IPS-18a (cell line): ENCODE measurements around the gene CCDC134.
A peak's percentile ranks its signal among the peaks of the same experiment; 100 is the strongest.

Experiments used
- H3K27ac ChIP-seq: one replicate; pipeline ENCODE4 v1.5.1; 2013; ENCODE audit warnings: low read length
- H3K27me3 ChIP-seq: one replicate; pipeline ENCODE4 v1.6.1; 2013; ENCODE audit warnings: mild to moderate bottlenecking, low read length; ENCODE audit not compliant: control insufficient read depth, insufficient read depth
- H3K36me3 ChIP-seq: one replicate; pipeline ENCODE4 v1.6.1; 2013; ENCODE audit warnings: low read depth, low read length; ENCODE audit not compliant: control insufficient read depth
- H3K4me1 ChIP-seq: one replicate; pipeline ENCODE4 v1.6.1; 2013; ENCODE audit warnings: low read depth, low read length; ENCODE audit not compliant: control insufficient read depth
- H3K4me3 ChIP-seq: one replicate; pipeline ENCODE4 v1.5.1; 2013; ENCODE audit warnings: low read length
- H3K9ac ChIP-seq: one replicate; pipeline ENCODE4 v1.6.1; 2013; ENCODE audit warnings: mild to moderate bottlenecking, low read length, moderate library complexity
- H3K9me3 ChIP-seq: one replicate; pipeline ENCODE4 v1.6.1; 2013; ENCODE audit warnings: low read depth, low read length; ENCODE audit not compliant: control insufficient read depth

Gene CCDC134

DNA sequence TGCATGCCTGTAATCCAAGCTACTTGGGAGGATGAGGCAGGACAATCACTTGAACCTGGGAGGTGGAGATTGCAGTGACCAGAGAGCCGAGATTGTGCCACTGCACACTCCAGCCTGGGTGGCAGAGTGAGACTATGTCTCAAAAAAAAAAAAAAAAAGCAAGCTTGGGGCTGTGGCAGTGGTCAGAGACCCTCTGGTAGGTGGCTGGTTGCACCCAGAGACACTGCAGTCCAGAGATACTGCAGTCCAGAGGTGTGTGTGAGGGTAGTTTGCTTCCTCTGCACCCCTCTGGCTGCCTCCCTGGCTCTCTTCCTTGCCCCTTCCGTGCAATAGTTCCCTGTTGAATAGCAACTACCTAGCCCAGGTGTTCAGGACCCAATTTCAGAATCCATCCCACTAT is 1.7 kb upstream of the CCDC134 start:
- Histone ChIP-seq H3K27me3 (no peaks in the 10 kb centered on the region), H3K36me3 (no peaks in the 10 kb centered on the region), H3K27ac (no peak overlapping the region), H3K9ac (no peak overlapping the region), H3K4me3 (no peak overlapping the region), H3K9me3 (no peaks in the 10 kb centered on the region), H3K4me1 (peaks cover 22% of the 10 kb centered on the region)

DNA sequence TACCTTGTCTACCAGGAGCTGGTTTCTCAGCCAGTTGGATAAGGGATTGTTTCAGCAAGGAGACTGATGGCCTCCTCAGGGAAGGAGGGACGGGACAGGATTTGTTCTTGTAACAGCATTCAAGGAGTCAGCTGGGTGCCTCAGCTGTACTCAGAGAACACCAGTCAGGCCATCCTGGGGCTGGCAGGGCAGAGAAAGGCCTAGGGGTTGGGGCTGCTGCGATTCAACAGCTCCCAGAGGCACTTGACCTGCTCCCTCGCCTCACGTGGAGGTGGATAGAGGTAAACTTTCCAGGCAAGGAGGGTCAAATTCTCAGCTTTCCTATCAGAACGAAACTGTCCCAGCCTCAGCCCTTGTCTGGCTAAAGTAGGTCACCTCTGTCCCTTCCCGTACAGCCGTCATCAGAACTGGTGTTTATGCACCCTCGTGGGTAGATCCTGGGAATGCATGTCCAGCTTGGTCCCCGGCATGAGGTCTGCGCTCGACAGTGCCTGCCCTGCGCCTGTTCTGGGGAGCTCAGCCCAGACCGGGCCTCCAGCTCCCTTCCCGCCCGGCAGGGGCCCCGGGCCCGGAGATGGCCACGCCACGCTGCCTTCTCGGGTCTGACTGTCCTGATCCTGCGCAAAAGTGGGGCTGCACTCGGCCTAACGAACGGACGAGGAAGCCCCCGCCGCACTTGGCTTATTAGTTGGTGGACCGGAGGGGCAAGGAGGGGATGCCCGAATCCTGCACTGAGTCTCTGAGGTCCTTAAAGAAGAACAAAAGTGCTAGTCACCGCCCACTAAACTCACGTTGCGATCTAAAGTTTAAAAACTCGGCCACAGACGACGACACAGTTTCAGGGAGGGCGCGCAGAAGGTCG is 762 bp upstream of the CCDC134 start:
- peak overlapping the region; percentile 78 for H3K9ac ChIP-seq
- no peaks in the 10 kb centered on the region for H3K27me3 ChIP-seq
- H3K36me3 ChIP-seq: no peaks in the 10 kb centered on the region
- peak overlapping the region; percentile 19 for H3K27ac ChIP-seq
- H3K9me3 ChIP-seq: no peaks in the 10 kb centered on the region
- peak overlapping the region; percentile 76 for H3K4me3 ChIP-seq
- peaks cover 22% of the 10 kb centered on the region for H3K4me1 ChIP-seq

DNA sequence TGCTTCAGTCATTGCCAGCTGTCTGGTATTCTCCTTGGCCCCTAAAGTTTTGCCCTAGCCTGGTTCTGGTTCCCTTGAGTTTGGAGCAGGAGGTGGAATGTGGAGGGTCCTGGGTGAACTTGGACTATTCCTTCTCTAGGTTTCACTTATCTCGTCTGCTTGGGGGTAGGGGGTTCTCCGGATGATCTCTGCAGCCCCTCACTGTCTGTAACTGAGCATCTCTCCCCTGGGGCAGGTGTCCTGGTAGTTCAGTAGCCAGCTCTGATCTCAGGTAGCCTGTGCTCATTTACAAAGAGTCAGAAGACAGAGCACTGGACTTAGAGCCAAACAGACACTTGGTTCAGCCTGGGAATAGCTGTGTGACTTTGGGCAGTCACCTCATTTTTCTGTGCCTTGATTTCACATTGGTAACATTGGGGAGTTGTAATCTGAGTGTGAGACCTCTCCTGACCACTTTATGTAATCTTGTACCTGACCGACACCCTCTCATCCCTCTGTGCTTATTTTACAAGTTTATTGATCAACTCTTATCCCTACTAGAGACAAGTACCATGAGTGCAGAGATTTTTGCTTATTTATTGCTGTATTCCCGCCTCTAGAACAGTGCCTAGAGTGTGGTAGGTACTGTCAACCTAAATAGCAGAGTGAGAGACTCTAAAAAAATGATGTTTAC is 804 bp downstream of the CCDC134 start:
- Histone ChIP-seq H3K27ac (no peak overlapping the region), H3K36me3 (no peaks in the 10 kb centered on the region), H3K27me3 (no peaks in the 10 kb centered on the region), H3K4me3 (peak overlapping the region; percentile 76), H3K4me1 (peaks cover 22% of the 10 kb centered on the region), H3K9me3 (no peaks in the 10 kb centered on the region), H3K9ac (peak overlapping the region; percentile 78)

DNA sequence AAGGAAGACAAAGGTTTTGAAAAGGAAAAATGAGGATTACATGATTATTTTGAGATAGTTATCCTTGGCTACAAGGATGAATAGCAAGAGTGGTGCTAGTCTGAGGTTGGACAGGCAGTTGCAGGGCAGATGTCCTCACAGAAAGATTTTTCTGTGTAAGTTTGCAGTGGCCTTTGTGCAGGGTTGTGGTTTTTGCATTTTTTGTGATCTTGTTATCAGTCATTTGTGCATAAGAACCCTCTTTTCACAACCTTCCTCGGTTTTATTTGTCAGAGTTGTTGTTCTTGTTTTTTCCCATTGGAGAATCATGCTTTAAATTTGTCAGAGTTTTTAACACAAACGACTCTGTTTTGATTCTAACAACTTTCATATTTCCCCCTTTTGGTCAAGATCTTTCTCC is 1.4 kb downstream of the CCDC134 start:
- H3K36me3 ChIP-seq: no peaks in the 10 kb centered on the region
- H3K9ac ChIP-seq: peak overlapping the region; percentile 18
- H3K4me3 ChIP-seq: peak overlapping the region; percentile 76
- no peak overlapping the region for H3K27ac ChIP-seq
- H3K4me1 ChIP-seq: peaks cover 22% of the 10 kb centered on the region
- no peaks in the 10 kb centered on the region for H3K9me3 ChIP-seq
- no peaks in the 10 kb centered on the region for H3K27me3 ChIP-seq

DNA sequence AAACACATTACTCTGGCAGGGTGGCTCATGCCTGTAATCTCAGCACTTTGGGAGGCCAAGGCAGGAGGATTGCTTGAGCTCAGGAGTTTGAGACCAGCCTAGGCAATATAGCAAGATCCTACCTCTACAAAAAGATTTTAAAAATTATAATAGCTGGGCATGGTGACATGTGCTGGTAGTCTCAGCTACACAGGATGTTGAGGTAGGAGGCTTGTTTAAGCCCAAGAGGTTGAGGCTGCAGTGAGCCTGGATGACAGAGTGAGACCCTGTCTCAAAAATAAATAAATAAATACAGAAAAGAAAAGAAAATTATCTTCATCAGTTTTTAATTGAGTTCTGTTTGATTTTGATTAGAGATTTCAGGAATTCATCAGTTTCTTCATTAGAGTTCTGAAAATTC is 5.2 kb downstream of the CCDC134 start:
- peaks cover 10% of the 10 kb centered on the region for H3K4me1 ChIP-seq
- no peak overlapping the region for H3K4me3 ChIP-seq
- no peaks in the 10 kb centered on the region for H3K27me3 ChIP-seq
- H3K9me3 ChIP-seq: no peaks in the 10 kb centered on the region
- H3K27ac ChIP-seq: no peak overlapping the region
- no peak overlapping the region for H3K9ac ChIP-seq
- H3K36me3 ChIP-seq: peaks cover 4% of the 10 kb centered on the region

DNA sequence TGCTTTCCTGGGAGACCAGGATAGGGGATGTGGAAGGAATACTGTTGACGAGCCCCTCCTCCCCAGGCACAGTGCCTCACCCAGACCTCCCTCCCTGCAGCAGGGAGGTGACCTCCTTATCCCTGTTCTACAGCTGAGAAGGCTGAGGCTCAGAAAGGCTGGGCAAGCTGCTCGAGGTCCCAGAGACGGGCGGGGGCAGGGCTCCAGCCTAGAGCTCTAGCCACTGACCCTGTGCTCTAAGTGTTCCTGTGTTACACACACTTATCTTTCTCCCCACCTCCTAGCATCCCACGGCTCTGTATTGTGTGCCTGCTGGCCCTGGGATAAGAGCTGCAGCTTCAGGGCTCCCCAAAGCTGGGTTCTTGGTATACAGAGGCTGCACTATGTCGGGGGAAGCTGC is 7.9 kb downstream of the CCDC134 start:
- Histone ChIP-seq H3K4me3 (no peak overlapping the region), H3K4me1 (no peaks in the 10 kb centered on the region), H3K9me3 (no peaks in the 10 kb centered on the region), H3K27ac (no peak overlapping the region), H3K27me3 (no peaks in the 10 kb centered on the region), H3K36me3 (peaks cover 9% of the 10 kb centered on the region), H3K9ac (no peak overlapping the region)

DNA sequence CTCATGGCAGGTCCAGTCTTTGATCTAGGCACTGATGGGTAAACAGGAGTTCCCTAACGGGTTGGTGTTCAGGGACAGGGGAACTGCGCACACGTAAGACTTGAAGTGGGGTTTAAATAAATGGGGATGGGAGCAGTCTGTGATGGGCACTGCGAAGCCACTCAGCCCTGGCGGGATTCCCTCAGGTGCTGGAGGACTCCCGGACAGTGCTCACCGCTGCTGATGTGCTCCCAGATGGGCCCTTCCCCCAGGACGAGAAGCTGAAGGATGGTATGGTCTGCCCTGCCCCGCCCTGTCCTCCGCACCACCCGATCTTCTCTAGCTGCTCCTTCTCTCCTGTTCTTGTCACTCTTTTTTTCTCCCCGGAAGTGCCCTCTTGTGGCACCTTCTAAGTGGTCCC is 9.5 kb downstream of the CCDC134 start:
- no peak overlapping the region for H3K4me3 ChIP-seq
- no peaks in the 10 kb centered on the region for H3K4me1 ChIP-seq
- H3K36me3 ChIP-seq: peaks cover 14% of the 10 kb centered on the region
- H3K9me3 ChIP-seq: no peaks in the 10 kb centered on the region
- H3K27ac ChIP-seq: no peak overlapping the region
- H3K9ac ChIP-seq: no peak overlapping the region
- no peaks in the 10 kb centered on the region for H3K27me3 ChIP-seq

DNA sequence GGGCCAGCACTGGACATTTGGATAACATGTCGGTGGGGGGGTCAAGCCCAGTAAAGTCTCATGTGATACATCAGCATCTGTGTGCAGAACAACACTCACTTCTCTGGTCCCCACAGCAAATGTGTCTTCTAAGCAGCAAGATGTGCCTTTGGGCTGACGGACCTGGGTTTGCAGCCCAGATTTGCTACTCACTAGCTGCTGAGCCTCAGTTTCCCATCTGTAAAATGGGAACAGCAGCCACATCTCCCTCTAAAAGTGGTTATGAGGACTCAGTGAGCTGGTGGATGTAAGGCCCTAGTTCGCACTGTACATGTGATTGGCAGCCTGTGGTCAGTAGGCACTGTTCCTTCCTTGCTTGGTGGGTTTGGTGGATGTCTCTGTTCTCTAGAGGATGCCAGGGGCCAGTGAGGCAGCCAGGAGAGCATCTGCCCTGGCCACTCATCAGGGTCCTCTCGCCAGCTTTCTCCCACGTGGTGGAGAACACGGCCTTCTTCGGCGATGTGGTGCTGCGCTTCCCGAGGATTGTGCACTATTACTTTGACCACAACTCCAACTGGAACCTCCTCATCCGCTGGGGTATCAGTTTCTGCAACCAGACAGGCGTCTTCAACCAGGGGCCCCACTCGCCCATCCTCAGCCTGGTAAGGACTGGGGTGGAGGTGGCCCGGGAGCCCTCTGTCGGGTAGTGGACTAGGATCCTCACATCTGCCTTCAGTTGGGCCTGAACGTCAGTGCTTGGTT is 12.5 kb downstream of the CCDC134 start:
- Histone ChIP-seq H3K9ac (no peak overlapping the region), H3K27ac (no peak overlapping the region), H3K27me3 (no peaks in the 10 kb centered on the region), H3K9me3 (no peaks in the 10 kb centered on the region), H3K4me3 (no peak overlapping the region), H3K36me3 (peaks cover 22% of the 10 kb centered on the region), H3K4me1 (no peaks in the 10 kb centered on the region)

DNA sequence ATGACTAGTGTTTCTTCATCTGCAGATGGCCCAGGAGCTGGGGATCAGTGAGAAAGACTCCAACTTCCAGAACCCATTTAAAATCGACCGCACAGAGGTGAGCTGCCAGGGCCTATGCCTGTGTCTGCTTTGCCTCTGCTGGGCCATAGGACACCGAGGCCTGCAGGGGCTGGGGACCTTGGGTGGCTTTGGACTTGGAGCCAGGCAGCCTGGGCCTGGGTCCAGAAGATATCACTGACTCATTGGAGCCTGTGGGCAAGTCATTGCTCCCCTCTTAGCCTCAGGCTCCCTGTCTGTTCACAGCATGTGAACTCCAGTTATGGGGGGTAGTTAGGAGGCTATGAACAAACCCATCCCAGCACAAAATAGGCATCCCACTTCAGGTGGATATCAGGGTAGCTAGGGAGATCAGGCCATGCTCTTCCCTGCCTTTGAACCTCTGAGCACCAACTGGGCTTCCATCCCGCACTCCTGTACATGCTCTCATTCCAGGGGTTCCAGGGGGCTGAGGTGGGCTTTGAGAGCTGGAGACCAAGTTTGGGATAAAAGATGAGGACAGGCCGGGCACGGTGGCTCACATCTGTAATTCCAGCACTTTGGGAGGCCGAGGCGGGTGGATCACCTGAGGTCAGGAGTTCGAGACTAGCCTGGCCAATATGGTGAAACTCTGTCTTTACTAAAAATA is 13.4 kb downstream of the CCDC134 start:
- Histone ChIP-seq H3K9me3 (no peaks in the 10 kb centered on the region), H3K9ac (no peak overlapping the region), H3K27me3 (no peaks in the 10 kb centered on the region), H3K36me3 (peaks cover 22% of the 10 kb centered on the region), H3K4me1 (no peaks in the 10 kb centered on the region), H3K27ac (no peak overlapping the region), H3K4me3 (no peak overlapping the region)

DNA sequence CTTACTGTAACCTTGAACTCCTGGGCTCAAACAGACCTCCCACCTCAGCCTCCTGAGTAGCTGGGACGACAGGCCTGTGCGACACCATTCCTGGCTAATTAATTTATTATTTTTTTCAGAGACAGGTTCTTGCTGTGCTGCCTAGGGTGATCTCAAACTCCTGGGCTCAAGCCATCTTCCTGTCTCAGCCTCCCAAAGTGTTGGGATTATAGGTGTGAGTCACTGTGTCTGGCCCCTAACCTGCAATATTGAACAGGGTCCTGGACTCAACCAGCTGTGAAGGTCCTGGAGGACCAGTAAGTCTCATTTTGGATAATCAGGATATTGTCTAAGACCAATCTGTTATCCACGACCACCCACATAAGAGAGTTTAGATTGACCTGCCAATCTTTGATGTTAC is 15.2 kb downstream of the CCDC134 start:
- Histone ChIP-seq H3K4me3 (no peak overlapping the region), H3K9me3 (no peaks in the 10 kb centered on the region), H3K4me1 (no peaks in the 10 kb centered on the region), H3K27ac (no peak overlapping the region), H3K9ac (no peak overlapping the region), H3K27me3 (no peaks in the 10 kb centered on the region), H3K36me3 (peaks cover 17% of the 10 kb centered on the region)

DNA sequence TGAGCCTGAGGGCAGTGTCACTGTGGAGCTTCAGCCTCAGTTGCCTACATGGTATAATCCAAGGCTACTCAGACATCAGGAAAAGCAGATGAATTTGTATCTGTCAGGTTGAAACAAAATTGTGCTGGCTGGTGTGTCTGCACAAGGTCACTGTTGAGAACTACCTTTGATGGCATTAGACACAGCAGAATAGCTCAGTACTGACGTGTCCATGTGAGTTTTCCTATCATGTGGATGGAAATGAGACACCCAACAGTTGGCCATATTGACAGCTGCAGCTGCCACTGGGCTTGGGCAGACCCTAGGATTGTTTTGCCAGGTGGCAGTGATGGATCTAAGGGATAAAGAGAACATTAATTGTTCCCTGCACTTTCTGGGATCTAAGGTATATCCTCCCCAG is 15.8 kb downstream of the CCDC134 start:
- no peaks in the 10 kb centered on the region for H3K9me3 ChIP-seq
- H3K9ac ChIP-seq: no peak overlapping the region
- no peaks in the 10 kb centered on the region for H3K27me3 ChIP-seq
- no peak overlapping the region for H3K4me3 ChIP-seq
- H3K27ac ChIP-seq: no peak overlapping the region
- H3K36me3 ChIP-seq: peaks cover 17% of the 10 kb centered on the region
- H3K4me1 ChIP-seq: no peaks in the 10 kb centered on the region
